Gastroesophageal sphincter (tissue), 3 donors: Measurements from ENCODE around the gene SNX19.

Experiments
- POLR2AphosphoS5 ChIP-seq: sonication (generic); formaldehyde crosslinking; IDR thresholded peaks from one replicate; pipeline ENCODE4 v1.6.1; 2017; ENCODE audit warnings: antibody characterized with exemption
- TF ChIP-seq, protein P1 (sequence below), 4 experiments: fragments of 200-600 bp in 2 of 4; fragments of 450-650 bp in 2 of 4; sonication (generic) in 1 of 4; IDR thresholded peaks; one replicate each; pipeline ENCODE4 v1.5.1; 2017 to 2019; ENCODE audit warnings: antibody characterized with exemption in 4 of 4, mild to moderate bottlenecking in 2 of 4, moderate library complexity in 2 of 4

DNA sequence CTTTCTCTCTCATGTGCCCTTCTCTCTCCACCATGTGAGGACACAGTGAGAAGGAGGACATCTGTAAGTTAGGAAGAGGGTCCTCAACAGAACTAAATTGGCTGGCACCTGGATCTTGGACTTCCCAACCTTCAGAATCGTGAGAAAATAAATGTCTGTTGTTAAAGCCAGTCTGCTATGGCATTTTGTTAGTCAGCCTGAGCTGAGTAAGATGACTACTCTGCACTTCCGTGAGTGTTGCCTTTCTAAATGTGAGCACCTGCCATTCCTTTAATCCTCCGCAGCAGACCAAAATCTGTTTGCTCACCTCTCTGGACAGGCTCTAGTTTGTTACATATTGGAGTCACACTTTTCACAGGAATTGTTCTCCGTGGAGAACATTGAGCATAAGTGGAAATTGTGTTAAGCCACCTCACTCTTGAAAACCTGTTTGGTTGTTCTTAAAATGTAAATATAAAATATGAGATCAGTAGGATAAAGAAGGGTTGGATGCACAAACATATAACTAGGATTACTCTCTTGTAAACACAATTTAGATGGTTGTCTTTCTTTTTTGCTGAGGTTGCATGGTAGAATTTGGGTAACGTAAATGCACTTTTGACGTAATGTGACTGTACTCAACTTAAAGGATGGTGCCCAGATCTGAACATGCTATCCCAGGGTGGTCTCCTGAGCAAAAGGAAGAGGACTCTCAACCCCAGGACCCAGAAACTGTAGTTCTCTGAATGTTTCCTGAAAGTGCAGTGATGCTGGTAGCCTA is 65.9 kb downstream of the SNX19 start:
- no peak for TF ChIP-seq POLR2AphosphoS5
- TF ChIP-seq, protein P1, sequence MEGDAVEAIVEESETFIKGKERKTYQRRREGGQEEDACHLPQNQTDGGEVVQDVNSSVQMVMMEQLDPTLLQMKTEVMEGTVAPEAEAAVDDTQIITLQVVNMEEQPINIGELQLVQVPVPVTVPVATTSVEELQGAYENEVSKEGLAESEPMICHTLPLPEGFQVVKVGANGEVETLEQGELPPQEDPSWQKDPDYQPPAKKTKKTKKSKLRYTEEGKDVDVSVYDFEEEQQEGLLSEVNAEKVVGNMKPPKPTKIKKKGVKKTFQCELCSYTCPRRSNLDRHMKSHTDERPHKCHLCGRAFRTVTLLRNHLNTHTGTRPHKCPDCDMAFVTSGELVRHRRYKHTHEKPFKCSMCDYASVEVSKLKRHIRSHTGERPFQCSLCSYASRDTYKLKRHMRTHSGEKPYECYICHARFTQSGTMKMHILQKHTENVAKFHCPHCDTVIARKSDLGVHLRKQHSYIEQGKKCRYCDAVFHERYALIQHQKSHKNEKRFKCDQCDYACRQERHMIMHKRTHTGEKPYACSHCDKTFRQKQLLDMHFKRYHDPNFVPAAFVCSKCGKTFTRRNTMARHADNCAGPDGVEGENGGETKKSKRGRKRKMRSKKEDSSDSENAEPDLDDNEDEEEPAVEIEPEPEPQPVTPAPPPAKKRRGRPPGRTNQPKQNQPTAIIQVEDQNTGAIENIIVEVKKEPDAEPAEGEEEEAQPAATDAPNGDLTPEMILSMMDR (IDR thresholded peaks at IDR 0.05), result no peak
